Myocyte (in vitro differentiated cells): ENCODE data around the gene UBB. TPM values are rescaled to one million over a fixed set of nuclear protein-coding genes. Genes with fewer than 3 reads are reported as not detected.
"Not testable (repeated sequence)": the region's sequence is repeated elsewhere in the genome, so short reads cannot be mapped to it uniquely, and the experiment has no call there.

Source experiments
- DNase-seq: peaks from one replicate; pipeline ENCODE4 v3.0.0-alpha.2; 2012; ENCODE audit warnings: low read depth
- total RNA-seq: library from RNA; depleted of rRNA; stranded (reverse); fragments of >200 nt; gene quantifications from 2 replicates; pipeline ENCODE4 v1.2.3, GENCODE V29; 2014

UBB gene
- total RNA-seq, 1 donor from 2014 or later: 823 TPM

DNA sequence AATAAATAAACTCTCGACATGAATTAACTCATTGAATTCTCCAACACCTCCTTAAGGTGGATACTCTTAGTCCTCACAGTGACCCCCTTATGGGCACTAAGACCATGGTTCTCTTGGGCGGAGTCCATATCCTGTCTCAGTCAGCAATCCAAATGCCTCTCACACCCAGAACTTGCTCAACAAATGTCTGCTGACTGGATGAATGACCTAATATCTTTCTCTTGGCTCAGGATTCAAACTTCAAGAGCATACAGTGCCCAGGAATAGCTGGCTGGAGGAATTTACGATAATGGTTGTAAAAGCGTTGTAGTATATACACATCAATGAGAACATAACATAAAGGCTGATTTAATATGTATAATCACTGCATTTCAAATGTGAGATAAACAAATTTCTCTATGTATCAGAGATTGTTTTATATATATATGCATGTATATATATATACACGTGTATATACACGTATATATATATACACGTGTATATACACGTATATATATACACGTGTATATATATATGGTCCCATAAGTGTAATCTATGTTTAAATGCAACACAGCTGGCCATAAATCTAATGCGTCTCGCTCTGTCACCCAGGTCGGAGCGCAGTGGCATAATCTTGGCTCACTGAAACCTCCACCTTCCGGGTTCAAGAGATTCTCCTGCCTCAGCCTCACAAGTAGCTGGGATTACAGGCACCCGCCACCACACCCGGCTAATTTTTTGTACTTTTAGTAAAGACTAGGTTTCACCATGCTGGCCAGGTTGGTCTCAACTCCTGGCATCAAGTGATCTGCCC lies 6.5 kb upstream of the UBB start:
- no peak for DNase-seq

DNA sequence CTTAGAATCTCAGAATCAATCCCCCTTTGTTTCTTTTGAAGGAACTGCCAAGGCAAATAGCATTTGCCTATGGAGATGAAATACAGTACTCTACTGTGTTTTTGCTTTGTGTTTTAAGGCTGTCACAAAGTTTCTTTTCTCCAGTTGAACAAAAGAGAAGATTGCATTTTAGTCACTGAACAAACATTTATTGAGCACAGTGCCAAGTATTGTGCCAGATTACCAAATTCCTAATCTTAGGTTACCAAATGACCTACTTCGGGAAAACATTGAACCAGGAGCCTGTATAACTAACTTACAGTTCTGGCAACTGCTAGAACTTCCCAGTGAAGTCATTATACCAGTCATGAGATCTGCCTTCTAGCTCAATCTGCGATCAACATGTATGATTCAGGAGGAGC lies 3.0 kb upstream of the UBB start:
- peak; percentile 35 for DNase-seq

DNA sequence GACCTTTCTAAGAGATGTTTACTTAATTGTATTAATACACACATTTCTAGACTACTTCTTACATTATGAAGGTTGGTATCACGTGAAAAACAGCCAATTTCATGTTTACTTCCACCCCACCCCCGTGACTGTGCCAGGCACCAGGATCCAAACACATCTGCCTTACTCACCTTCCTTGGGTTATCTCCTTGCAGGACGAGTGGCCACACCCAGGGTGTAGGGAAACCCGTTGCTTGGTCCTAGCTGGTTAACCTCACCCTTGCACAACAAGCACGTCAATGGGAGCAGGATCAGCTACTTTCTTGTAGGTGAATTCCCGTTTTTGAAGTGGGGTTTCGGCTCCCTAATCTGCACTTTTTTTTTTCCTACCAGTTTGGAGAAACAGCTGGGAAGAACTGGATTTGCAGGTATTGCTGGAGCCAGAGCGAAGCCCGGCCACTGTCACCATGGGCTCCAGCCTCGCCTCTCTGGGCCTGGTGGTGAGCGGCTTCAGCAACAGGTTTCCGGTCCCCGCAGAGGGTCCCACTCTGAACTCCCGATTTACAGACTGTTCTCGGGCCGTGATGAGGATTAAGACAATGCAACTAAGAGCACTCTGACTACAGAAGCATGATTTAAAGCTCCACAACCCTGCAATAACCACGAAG lies 2.1 kb upstream of the UBB start:
- DNase-seq: no peak

DNA sequence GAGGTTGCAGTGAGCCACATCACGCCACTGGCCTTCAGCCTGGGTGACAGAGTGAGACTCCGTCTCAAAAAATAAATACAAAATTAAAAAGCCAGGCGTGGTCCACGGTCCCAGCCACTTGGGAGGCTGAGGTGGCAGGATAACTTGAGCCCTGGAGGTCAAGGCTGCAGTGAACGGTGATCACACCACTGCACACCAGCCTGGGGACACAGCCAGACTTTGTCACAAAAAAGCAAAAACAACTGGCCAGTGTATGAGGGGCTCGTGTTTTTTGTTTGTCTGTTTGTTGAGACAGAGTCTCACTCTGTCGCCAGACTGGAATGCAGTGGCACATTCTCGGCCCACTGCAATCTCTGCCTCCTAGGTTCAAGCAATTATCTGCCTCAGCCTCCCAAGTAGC lies 1.2 kb upstream of the UBB start:
- DNase-seq: no peak

DNA sequence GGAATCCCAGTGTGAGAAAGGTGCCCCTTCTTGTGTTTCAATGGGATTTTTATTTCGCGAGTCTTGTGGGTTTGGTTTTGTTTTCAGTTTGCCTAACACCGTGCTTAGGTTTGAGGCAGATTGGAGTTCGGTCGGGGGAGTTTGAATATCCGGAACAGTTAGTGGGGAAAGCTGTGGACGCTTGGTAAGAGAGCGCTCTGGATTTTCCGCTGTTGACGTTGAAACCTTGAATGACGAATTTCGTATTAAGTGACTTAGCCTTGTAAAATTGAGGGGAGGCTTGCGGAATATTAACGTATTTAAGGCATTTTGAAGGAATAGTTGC lies 567 bp downstream of the UBB start:
- no peak for DNase-seq

DNA sequence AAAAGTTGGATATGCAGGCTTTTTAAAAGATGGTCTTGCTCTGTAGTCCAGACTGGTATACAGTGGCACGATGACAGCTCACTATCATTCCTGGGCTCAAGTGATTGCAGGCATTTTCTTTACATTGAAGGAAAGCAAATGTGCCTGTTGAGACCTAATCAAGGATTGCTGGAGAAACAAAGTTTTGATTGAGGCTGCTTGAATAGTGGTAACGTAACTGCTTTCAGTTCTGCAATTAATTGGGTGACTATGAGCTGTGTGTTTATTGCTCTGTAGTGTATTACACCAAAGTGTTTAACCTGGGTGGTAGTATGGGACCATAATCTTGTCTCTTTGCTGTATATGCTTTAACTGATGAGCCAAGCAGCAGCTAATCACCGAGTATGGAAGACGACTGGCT lies 2.3 kb downstream of the UBB start:
- DNase-seq: no peak

DNA sequence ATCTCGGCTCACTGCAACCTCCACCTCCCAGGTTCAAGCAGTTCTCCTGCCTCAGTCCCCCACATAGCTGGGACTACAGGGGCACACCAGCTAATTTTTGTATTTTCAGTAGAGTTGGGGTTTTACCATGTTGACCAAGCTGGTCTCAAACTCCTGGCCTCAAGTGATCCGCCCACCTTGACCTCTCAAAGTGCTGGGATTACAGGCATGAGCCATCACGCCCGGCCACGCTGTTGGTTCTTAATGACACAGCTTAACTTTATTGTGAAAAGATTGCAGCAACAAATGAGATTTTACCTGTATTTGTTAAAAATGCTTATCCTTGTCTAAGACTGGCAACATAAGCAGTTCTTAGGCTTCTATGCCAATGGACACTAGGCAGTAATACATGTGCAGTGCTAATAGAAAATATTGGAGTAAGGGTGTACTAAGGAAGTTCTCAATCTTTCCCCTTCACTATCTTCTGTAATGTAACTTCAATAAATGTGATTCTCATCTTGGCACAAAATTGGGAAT lies 2.9 kb downstream of the UBB start:
- DNase-seq: no peak

DNA sequence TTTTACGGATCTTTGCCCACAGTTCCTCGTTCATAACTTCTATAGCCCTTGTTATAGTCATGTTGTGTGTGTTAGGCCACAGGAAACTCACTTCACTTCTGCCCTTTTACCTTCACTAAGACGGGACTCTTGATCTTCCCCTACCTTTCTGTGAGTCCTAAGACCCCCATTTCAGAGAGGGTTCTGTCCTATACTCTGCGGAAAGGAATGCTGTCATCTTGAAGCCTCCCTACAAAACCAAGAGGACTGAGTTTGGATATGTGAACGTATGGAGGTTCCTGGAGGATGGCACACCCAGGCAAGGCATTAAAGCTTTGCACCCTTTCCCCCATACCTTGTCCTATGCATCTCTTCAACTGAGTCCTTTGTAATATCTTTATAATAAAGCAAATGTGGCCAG lies 3.7 kb downstream of the UBB start:
- DNase-seq: no peak

DNA sequence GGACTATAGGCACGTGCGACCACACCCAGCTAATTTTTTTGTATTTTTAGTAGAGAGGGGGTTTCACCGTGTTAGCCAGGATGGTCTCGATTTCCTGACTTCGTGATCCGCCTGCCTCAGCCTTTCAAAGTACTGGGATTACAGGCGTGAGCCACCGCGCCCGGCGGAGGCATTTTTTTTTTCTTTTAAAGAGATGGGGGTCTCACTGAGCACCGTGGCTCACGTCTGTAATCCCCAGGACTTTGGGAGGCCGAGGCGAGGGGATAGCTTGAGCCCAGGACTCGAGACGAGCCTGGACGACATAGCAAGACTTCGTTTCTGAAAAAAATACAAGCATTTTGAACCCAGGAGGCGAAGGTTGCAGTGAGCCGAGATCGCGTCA lies 5.2 kb downstream of the UBB start:
- not testable (repeated sequence) for DNase-seq

DNA sequence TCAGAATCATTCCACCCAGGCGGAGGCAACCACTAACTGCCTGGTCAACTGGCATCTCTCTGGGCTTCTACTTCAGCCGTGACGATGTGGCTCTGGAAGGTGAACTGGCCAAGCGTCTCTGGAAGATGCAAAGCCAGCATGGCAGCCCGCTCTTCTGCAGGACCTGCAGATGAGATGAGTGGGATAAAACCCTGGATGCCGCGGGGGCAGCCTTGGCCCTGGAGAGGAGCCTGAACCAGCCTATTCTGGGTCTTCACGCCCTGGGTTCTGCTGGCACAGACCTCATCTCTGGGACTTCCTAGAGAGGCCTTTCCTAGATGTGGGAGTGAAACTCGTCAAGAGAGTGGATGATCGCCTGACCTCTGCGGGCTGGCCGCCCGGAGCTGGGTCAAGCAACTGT lies 10.6 kb downstream of the UBB start:
- DNase-seq: no peak

DNA sequence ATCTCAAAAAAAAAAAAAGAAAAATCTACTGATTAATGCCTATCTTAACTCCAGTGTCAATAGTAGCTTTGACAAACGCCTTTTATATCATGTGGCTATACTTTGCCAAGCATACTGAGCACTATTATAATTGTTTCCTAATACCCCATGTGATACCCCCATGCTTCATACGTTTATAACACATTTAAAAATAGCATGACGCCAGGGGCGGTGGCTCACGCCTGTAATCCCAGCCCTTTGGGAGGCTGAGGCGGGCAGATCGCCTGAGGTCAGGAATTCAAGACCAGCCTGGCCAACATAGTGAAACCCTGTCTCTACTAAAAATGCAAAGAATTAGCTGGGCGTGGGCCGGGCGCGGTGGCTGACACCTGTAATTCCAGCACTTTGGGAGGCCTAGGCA lies 11.6 kb downstream of the UBB start:
- DNase-seq: not testable (repeated sequence)

DNA sequence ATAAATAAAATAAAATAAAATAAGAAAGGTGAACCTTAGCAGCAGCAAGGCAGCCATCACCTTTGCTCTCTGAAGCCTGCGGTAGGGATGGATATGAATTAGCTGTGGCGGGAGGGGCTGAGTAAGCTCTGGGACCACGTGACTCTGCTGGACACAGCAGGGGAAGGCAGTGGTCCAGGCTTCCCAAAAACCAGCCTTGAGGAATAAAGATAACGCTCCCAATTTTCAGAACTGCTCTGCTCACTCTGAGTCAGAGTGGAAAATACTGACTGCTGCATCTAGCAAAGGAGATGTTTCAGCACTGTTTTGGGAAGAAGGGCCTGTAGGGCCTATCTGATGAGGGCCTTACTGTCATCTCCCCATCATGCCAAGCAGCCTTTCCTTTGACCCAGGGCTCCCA lies 15.0 kb downstream of the UBB start:
- DNase-seq: not testable (repeated sequence)

DNA sequence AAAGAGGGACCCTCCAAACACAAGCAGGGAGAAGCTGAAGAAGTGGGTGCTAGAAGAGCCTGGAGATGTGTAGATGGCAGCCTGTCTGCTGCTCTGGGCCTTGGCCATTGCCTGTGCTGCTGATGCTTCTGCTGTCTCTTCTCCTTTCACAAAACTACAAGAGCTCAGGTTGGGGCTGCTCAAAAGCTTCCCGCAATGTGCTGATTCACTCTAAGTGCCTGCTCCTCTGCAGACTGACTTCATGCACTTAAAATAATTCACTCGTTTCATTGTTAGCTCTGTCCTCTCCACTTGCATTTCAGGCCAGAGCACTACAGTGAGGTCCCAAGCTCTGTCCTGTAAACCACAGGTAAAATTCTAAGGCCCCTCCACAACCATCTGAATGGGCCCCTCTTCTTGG lies 15.8 kb downstream of the UBB start:
- DNase-seq: peak; percentile 55

DNA sequence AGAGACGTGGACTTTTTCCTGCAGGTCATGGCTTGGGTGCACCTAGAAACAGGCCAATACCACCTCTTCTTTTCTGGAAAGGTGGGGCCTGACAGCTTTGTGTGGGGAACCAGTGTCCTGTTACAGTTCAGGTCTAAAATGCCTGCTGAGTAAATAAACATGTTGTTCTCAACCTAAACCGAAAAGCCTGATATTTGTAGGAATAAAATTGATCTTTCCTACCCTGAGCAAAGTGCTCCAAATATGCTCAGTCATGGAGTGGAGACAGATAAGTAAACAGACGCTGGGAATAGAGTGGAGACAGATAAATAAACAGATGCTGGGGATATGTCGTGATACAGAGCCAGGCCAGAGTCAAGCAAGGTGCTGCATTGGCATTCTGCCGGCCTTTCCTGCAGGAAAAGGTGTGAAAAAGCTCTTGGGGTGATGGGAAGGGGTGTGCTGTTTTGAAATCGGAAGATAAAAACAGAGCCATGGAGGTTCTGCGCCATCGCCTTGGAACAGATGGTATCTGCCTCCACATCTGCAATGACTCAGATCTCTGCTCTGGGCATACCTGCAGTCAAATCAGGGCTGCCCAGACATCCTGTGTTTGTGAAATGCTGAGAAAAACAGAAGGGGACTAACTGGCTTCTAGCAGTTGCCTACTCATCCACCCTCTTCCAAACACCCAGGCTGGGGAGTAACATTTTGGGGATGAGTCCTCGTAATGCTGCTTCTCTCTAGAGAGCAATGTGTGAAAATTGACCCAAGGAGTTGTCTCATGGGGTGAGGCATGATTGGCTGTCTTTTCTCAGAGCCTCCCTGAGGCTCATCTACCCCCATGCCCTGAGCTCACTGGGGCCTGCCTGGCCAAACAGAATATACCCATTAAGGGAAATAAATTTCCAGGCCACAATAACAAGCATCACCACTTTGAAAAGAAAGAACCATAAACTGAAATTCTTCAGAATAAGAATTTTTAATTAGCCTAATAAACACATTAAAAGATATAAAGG lies 17.7 kb downstream of the UBB start:
- DNase-seq: no peak

DNA sequence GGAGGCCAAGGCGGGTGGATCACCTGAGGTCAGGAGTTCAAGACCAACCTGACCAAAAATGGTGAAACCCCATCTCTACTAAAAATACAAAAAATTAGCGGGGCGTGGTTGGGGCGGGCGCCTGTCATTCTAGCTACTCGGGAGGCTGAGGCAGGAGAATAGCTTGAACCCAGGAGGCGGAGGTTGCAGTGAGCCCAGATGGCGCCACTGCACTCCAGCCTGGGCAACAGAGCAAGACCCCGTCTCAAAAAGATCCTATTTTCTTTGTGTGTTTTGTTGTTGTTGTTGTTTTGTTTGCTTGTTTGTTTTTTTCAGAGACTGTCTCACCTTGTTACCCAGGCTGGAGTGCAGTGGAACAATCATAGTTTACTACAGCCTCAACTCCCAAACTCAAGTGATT lies 23.0 kb downstream of the UBB start:
- not testable (repeated sequence) for DNase-seq

DNA sequence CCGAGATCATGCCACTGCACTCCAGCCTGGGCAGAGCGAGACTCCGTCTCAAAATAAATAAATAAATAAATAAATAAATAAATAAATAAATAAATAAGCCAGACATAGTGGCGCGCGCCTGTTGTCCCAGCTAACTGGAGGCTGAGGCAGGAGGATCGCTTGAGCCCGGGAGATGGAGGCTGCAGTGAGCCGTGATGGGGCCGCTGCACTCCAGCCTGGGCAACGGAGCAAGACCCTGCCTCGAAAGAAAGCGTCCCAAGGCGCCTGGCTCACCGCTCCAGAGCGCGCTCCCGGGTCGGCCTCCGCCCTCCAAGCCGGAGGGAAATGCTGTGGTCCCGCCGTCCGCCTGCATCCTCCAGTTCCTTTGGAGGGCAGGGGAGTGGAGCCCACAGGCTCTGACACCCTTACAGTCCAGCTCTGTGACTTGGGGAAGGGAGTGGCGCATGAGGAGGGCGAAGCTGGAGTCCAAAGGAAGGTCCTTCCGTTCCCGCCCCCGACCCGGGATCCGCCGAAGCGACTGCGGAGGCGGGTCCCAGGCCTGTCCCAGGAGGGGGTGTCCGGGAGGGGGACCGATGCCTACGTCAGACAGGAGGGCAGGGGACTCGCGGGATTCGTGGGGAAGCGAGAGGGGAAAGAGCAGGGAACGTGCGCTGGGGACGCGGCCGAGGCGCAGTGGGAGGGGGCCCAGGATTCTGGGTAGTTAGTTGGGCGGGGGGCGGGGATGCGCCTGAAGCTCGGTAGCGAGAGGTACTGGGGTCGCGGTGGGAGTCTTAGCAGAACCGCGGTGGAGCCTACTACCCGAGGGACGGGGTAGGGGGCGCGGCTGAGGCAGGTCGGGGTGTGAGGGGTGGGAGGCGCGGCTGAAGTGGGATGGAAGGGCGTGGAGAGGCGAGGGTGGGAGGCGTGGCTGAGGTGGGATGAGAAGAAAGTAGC lies 26.1 kb downstream of the UBB start:
- DNase-seq: no peak

DNA sequence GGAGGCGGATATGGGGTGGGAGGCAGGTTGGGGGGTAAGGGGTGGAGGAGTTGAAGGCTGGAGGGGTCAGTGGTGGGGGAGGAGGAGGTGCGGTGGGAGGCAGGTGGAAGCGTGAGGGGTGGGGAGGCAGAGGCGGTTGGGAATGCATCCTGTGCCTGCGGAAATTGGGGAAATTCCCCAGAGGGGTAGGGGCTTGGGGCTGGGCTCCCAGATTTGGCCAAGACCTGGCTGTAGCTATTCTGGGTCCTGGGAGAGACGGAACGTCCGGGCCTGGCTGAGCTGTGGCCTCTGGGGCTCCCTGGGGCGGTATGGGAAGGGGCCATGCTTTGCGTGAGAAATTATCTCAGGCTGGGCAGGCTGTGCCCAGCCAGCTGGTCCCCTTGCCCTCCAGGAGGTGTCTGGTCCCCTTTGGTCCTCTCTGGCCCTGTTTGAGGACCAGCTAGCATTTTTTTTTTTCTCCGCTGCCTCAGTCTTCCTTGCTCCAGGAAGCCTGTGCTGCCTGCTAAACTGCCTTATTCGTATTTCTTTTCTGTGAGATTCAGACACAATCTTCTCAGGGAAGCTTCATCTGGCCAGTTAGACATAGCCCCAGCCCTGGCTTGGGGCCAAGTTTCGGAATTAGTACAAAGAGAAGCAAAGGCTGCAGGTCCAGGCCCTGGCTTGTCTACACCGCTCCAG lies 27.2 kb downstream of the UBB start:
- peak; percentile 36 for DNase-seq

DNA sequence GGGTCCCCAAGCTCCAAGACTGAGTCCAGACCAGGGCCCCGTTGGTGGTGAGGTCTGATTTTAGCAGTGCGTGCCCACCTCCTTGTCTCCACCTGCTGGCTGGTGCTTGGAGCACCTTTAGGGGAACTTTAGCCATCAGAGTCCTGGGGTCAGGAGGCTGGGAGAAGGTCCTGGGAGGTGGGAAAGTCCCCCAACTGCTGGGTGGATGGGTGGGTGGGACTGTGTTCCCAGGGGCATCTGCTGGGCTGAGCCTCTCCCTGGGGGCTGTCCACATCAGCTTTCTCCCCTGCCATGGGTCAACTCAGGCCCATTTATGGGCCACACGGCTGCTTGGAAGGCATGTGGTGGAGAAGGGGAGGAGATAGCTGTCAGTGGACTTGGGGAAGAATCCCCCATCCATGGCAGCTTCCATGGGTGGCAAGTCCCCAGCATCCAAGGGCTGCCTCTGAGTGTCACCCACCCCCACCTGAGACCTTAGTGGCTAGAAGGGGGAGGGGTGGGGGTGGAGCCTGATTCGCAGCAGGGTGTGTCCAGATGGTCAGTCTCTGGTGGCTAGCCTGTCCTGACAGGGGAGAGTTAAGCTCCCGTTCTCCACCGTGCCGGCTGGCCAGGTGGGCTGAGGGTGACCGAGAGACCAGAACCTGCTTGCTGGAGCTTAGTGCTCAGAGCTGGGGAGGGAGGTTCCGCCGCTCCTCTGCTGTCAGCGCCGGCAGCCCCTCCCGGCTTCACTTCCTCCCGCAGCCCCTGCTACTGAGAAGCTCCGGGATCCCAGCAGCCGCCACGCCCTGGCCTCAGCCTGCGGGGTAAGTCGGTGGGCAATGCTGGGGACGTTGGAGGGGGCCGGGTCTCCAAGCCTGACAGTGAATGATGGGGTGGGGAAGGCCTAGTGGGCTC lies 34.4 kb downstream of the UBB start, which contains the start of gene TRPV2:
TRPV2 (plus strand) TSS at position 541 of the 894 bp plus-strand sequence. CDS start 2,098 bp downstream, outside the sequence.
- no peak for DNase-seq

DNA sequence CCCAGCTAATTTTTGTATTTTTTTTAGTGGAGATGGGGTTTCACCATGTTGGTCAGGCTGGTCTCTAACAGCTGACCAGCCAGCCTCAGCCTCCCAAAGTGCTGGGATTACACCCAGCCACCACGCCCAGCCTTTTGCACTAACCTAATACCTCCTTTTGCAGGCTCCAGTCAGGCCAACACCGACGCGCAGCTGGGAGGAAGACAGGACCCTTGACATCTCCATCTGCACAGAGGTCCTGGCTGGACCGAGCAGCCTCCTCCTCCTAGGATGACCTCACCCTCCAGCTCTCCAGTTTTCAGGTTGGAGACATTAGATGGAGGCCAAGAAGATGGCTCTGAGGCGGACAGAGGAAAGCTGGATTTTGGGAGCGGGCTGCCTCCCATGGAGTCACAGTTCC lies 36.5 kb downstream of the UBB start:
- no peak for DNase-seq
